Naive thymus-derived CD4-positive, alpha-beta T cell (primary cell): ENCODE data around the gene MYL3. TPM values are rescaled to one million over a fixed set of nuclear protein-coding genes. Genes with fewer than 3 reads are reported as not detected.

ENCODE experiments used
- ATAC-seq: fragments of 150-1000 bp; cut with Tn5 transposase; 2 replicates; pipeline ENCODE4 v1.10.0; 2021; ENCODE audit warnings: mild to moderate bottlenecking, moderate library complexity
- CTCF ChIA-PET: fragments of 350-600 bp; sonication (Branson Sonifier 250); formaldehyde crosslinking; loops from one replicate; lab custom pipeline; 2021; ENCODE audit warnings: antibody characterized with exemption; lab: Charles Lee
- POLR2A ChIA-PET: fragments of 350-600 bp; sonication (Branson Sonifier 250); formaldehyde crosslinking; loops from one replicate; lab custom pipeline; 2021; ENCODE audit warnings: antibody characterized with exemption, inconsistent platforms; lab: Charles Lee
- DNase-seq, 9 donors: peaks; one replicate each; pipeline versions ENCODE4 v3.0.0 to v3.0.0-alpha.2; 2020 to 2022; ENCODE audit warnings: mixed read lengths in 1 of 9
- H3K27ac ChIP-seq: one replicate; pipeline ENCODE4 v1.7.0; 2013; ENCODE audit warnings: mild to moderate bottlenecking, low read depth, low read length, moderate library complexity
- H3K27me3 ChIP-seq, 2 donors: one replicate each; pipeline ENCODE4 v1.7.0; 2013; ENCODE audit warnings: low read length in 2 of 2, mild to moderate bottlenecking in 2 of 2, moderate library complexity in 2 of 2; ENCODE audit not compliant: control insufficient read depth in 2 of 2, insufficient read depth in 2 of 2
- H3K36me3 ChIP-seq, 3 experiments: 1 replicate in 2 of 3; 2 replicates in 1 of 3; pipeline ENCODE4 v1.7.0; 2013; ENCODE audit warnings: low read length in 3 of 3, mild to moderate bottlenecking in 3 of 3, moderate library complexity in 1 of 3; ENCODE audit not compliant: insufficient read depth in 3 of 3, control insufficient read depth in 2 of 3
- H3K4me1 ChIP-seq, 2 donors: one replicate each; pipeline ENCODE4 v1.7.0; 2013; ENCODE audit warnings: low read length in 2 of 2, mild to moderate bottlenecking in 2 of 2, moderate library complexity in 1 of 2; ENCODE audit not compliant: control insufficient read depth in 2 of 2, insufficient read depth in 2 of 2
- H3K4me3 ChIP-seq: 2 replicates; pipeline ENCODE4 v1.7.0; 2013; ENCODE audit warnings: mild to moderate bottlenecking, low read length
- H3K9me3 ChIP-seq, 3 experiments: 1 replicate in 2 of 3; 2 replicates in 1 of 3; pipeline ENCODE4 v1.7.0; 2013; ENCODE audit warnings: low read length in 3 of 3; ENCODE audit not compliant: control insufficient read depth in 2 of 3
- H3K27ac Mint-ChIP-seq, 9 donors: one replicate each; pipeline ENCODE4 v1.8.0; 2020 to 2022; ENCODE audit warnings: mixed read lengths in 9 of 9, mild to moderate bottlenecking in 8 of 9, moderate library complexity in 5 of 9, inconsistent platforms in 2 of 9
- H3K27me3 Mint-ChIP-seq, 5 donors: one replicate each; pipeline ENCODE4 v1.8.0; 2021 to 2022; ENCODE audit warnings: mixed read lengths in 5 of 5, mild to moderate bottlenecking in 1 of 5
- H3K36me3 Mint-ChIP-seq, 5 donors: one replicate each; pipeline ENCODE4 v1.8.0; 2020 to 2022; ENCODE audit warnings: mixed read lengths in 5 of 5, mild to moderate bottlenecking in 3 of 5, inconsistent platforms in 1 of 5
- H3K4me1 Mint-ChIP-seq, 7 donors: one replicate each; pipeline ENCODE4 v1.8.0; 2020 to 2022; ENCODE audit warnings: mixed read lengths in 7 of 7, mild to moderate bottlenecking in 3 of 7, inconsistent platforms in 1 of 7
- H3K4me3 Mint-ChIP-seq, 10 donors: one replicate each; pipeline ENCODE4 v1.8.0; 2020 to 2022; ENCODE audit warnings: mild to moderate bottlenecking in 10 of 10, mixed read lengths in 10 of 10, moderate library complexity in 6 of 10, inconsistent platforms in 2 of 10
- H3K9me3 Mint-ChIP-seq, 11 donors: one replicate each; pipeline ENCODE4 v1.8.0; 2020 to 2022; ENCODE audit warnings: mixed read lengths in 11 of 11, mild to moderate bottlenecking in 4 of 11, inconsistent platforms in 1 of 11, moderate library complexity in 1 of 11
- intact Hi-C, 2 donors: fragments of 100-400 bp; cut with micrococcal nuclease; formaldehyde crosslinking; loops; one replicate each; pipeline ENCODE4 v1.15.1; 2023
- polyA plus RNA-seq, 2 donors: library from polyadenylated mRNA; unstranded; fragments of 300-500 nt; fragmentation: Illumina TruSeq; gene quantifications; one replicate each; pipeline ENCODE4 v1.2.3, GENCODE V29; 2021
- total RNA-seq, 6 experiments: library from RNA in 5 of 6; stranded (reverse) in 5 of 6; gene quantifications; 1 replicate in 5 of 6; 2 replicates in 1 of 6; pipeline ENCODE4 v1.2.3 and lab custom pipeline; 2021 to 2026

Gene MYL3
- total and polyA plus RNA-seq, 7 experiments from 2014 or later = not detected

- Histone ChIP-seq H3K4me1 (no peaks in the 10 kb centered on the region), H3K4me3 (no peak overlapping the region), H3K27me3 (no peaks in the 10 kb centered on the region), H3K27ac (no peak overlapping the region), H3K36me3 (no peaks in the 10 kb centered on the region), H3K9me3 (no peaks in the 10 kb centered on the region)
- Mint-ChIP-seq H3K4me3 (peak overlapping the region in 1 of 10 donors; percentile 43), H3K27ac (no peak overlapping the region), H3K27me3 (peaks cover 5 to 26% (median 10%) of the 10 kb centered on the region in 5 donors), H3K36me3 (no peaks in the 10 kb centered on the region), H3K4me1 (peaks cover 0 to 16% (median 5%) of the 10 kb centered on the region in 7 donors), H3K9me3 (no peaks in the 10 kb centered on the region)
- CTCF ChIA-PET = no interaction called here
- DNase-seq = no peak
- POLR2A ChIA-PET = no interaction called here
- no peak for ATAC-seq
- intact Hi-C loops = no loop called here
Observed at GRCh38 chr3:46874430-46874829, 11.2 kb upstream of the MYL3 start.

- H3K36me3 ChIP-seq = no peaks in the 10 kb centered on the region
- H3K4me3 Mint-ChIP-seq = no peak overlapping the region
- no peaks in the 10 kb centered on the region for H3K27me3 ChIP-seq
- H3K27ac Mint-ChIP-seq = peak overlapping the region in 1 of 9 donors; percentile 38
- intact Hi-C loops = no loop called here
- no peak overlapping the region for H3K4me3 ChIP-seq
- ATAC-seq = no peak
- peaks cover 0 to 16% (median 5%) of the 10 kb centered on the region in 7 donors for H3K4me1 Mint-ChIP-seq
- H3K27me3 Mint-ChIP-seq = peaks cover 0 to 18% (median 5%) of the 10 kb centered on the region in 5 donors
- CTCF ChIA-PET = interaction anchor here (1.0 kb wide), 1 partner anchor 22 kb away, joined by 3 read pairs; no protein-coding TSS in a partner anchor
- no peaks in the 10 kb centered on the region for H3K9me3 ChIP-seq
- H3K9me3 Mint-ChIP-seq = no peaks in the 10 kb centered on the region
- no peak overlapping the region for H3K27ac ChIP-seq
- no peak for DNase-seq
- POLR2A ChIA-PET = no interaction called here
- H3K36me3 Mint-ChIP-seq = no peaks in the 10 kb centered on the region
- H3K4me1 ChIP-seq = no peaks in the 10 kb centered on the region
Observed at GRCh38 chr3:46873521-46873920, 10.3 kb upstream of the MYL3 start.

- H3K4me1 Mint-ChIP-seq = peaks cover 0 to 16% (median 5%) of the 10 kb centered on the region in 7 donors
- H3K36me3 Mint-ChIP-seq = no peaks in the 10 kb centered on the region
- ChIA-PET POLR2A (no interaction called here), CTCF (interaction anchor here (0.6 to 1.6 kb wide), 4 partner anchors 8 to 464 kb away, joined by 3 to 6 read pairs (median 4); no protein-coding TSS in a partner anchor)
- no peaks in the 10 kb centered on the region for H3K27me3 ChIP-seq
- no peaks in the 10 kb centered on the region for H3K36me3 ChIP-seq
- no peak overlapping the region for H3K4me3 ChIP-seq
- DNase-seq (no peak), ATAC-seq (no peak)
- H3K4me1 ChIP-seq = no peaks in the 10 kb centered on the region
- no peaks in the 10 kb centered on the region for H3K9me3 Mint-ChIP-seq
- no peak overlapping the region for H3K4me3 Mint-ChIP-seq
- H3K9me3 ChIP-seq = no peaks in the 10 kb centered on the region
- H3K27me3 Mint-ChIP-seq = peaks cover 0 to 16% (median 5%) of the 10 kb centered on the region in 5 donors
- intact Hi-C loops = no loop called here
- no peak overlapping the region for H3K27ac Mint-ChIP-seq
- no peak overlapping the region for H3K27ac ChIP-seq
Observed at GRCh38 chr3:46871222-46871621, 8.0 kb upstream of the MYL3 start.

- H3K27me3 Mint-ChIP-seq = peaks cover 0 to 16% (median 5%) of the 10 kb centered on the region in 5 donors
- peaks cover 0 to 16% (median 5%) of the 10 kb centered on the region in 7 donors for H3K4me1 Mint-ChIP-seq
- Histone ChIP-seq H3K9me3 (no peaks in the 10 kb centered on the region), H3K4me3 (no peak overlapping the region), H3K27me3 (no peaks in the 10 kb centered on the region), H3K36me3 (no peaks in the 10 kb centered on the region), H3K27ac (no peak overlapping the region), H3K4me1 (no peaks in the 10 kb centered on the region)
- H3K9me3 Mint-ChIP-seq = no peaks in the 10 kb centered on the region
- ChIA-PET POLR2A (no interaction called here), CTCF (interaction anchor here (0.6 to 1.6 kb wide), 4 partner anchors 9 to 465 kb away, joined by 3 to 6 read pairs (median 4); no protein-coding TSS in a partner anchor)
- H3K4me3 Mint-ChIP-seq = no peak overlapping the region
- H3K36me3 Mint-ChIP-seq = no peaks in the 10 kb centered on the region
- intact Hi-C loops = no loop called here
- DNase-seq = no peak
- ATAC-seq = no peak
- H3K27ac Mint-ChIP-seq = no peak overlapping the region
Observed at GRCh38 chr3:46870651-46871050, 7.4 kb upstream of the MYL3 start.

- Histone ChIP-seq H3K9me3 (no peaks in the 10 kb centered on the region), H3K4me3 (no peak overlapping the region), H3K27ac (no peak overlapping the region), H3K4me1 (no peaks in the 10 kb centered on the region), H3K36me3 (no peaks in the 10 kb centered on the region), H3K27me3 (no peaks in the 10 kb centered on the region)
- intact Hi-C loops = loop anchor here in 1 of 2 donors (5.0 kb wide), 1 partner anchor 918 kb away; no protein-coding TSS in a partner anchor
- Mint-ChIP-seq H3K27me3 (peaks cover 0 to 13% (median 5%) of the 10 kb centered on the region in 5 donors), H3K27ac (no peak overlapping the region), H3K4me1 (peaks cover 0 to 12% (median 5%) of the 10 kb centered on the region in 7 donors), H3K36me3 (no peaks in the 10 kb centered on the region), H3K4me3 (no peak overlapping the region), H3K9me3 (no peaks in the 10 kb centered on the region)
- ChIA-PET CTCF (interaction anchor here (0.7 kb wide), 1 partner anchor 128 kb away, joined by 3 read pairs; no protein-coding TSS in a partner anchor), POLR2A (no interaction called here)
- ATAC-seq (no peak), DNase-seq (no peak)
Observed at GRCh38 chr3:46869440-46869839, 6.2 kb upstream of the MYL3 start.

GRCh38 chr3:46868948-46869347 is 5.7 kb upstream of the MYL3 start:
- Histone ChIP-seq H3K36me3 (no peaks in the 10 kb centered on the region), H3K4me3 (no peak overlapping the region), H3K4me1 (no peaks in the 10 kb centered on the region), H3K27ac (no peak overlapping the region), H3K9me3 (no peaks in the 10 kb centered on the region), H3K27me3 (no peaks in the 10 kb centered on the region)
- Mint-ChIP-seq H3K27me3 (peaks cover 0 to 8% (median 5%) of the 10 kb centered on the region in 5 donors), H3K27ac (no peak overlapping the region), H3K9me3 (no peaks in the 10 kb centered on the region), H3K4me1 (peaks cover 0 to 9% (median under 1%) of the 10 kb centered on the region in 7 donors), H3K4me3 (no peak overlapping the region), H3K36me3 (no peaks in the 10 kb centered on the region)
- POLR2A ChIA-PET = no interaction called here
- CTCF ChIA-PET = interaction anchor here (2.0 kb wide), 1 partner anchor 7 kb away, joined by 5 read pairs; no protein-coding TSS in a partner anchor
- ATAC-seq = no peak
- DNase-seq = no peak
- intact Hi-C loops = loop anchor here in 1 of 2 donors (5.0 kb wide), 1 partner anchor 918 kb away; no protein-coding TSS in a partner anchor

GRCh38 chr3:46868287-46868686 is 5.0 kb upstream of the MYL3 start:
- no peaks in the 10 kb centered on the region for H3K4me1 ChIP-seq
- no peak for ATAC-seq
- no peak for DNase-seq
- no peaks in the 10 kb centered on the region for H3K27me3 ChIP-seq
- no peaks in the 10 kb centered on the region for H3K36me3 ChIP-seq
- Mint-ChIP-seq H3K27me3 (peaks cover 0 to 8% (median 5%) of the 10 kb centered on the region in 5 donors), H3K4me3 (no peak overlapping the region), H3K27ac (no peak overlapping the region), H3K4me1 (peaks cover 0 to 5% (median 0%) of the 10 kb centered on the region in 7 donors), H3K36me3 (no peaks in the 10 kb centered on the region), H3K9me3 (no peaks in the 10 kb centered on the region)
- no peak overlapping the region for H3K4me3 ChIP-seq
- H3K9me3 ChIP-seq = no peaks in the 10 kb centered on the region
- POLR2A ChIA-PET = no interaction called here
- CTCF ChIA-PET = interaction anchor here (2.0 kb wide), 1 partner anchor 8 kb away, joined by 5 read pairs; no protein-coding TSS in a partner anchor
- intact Hi-C loops = loop anchor here in 1 of 2 donors (5.0 kb wide), 1 partner anchor 919 kb away; no protein-coding TSS in a partner anchor
- H3K27ac ChIP-seq = no peak overlapping the region
